ENCODE data around the gene TTC9B. TPM values are rescaled to one million over a fixed set of nuclear protein-coding genes. Genes with fewer than 3 reads are reported as not detected.
A peak's percentile ranks its signal among the peaks of the same experiment; 100 is the strongest.

Gene TTC9B
- total RNA-seq, 1 experiment from 2014 or later: 0.59 TPM

DNA sequence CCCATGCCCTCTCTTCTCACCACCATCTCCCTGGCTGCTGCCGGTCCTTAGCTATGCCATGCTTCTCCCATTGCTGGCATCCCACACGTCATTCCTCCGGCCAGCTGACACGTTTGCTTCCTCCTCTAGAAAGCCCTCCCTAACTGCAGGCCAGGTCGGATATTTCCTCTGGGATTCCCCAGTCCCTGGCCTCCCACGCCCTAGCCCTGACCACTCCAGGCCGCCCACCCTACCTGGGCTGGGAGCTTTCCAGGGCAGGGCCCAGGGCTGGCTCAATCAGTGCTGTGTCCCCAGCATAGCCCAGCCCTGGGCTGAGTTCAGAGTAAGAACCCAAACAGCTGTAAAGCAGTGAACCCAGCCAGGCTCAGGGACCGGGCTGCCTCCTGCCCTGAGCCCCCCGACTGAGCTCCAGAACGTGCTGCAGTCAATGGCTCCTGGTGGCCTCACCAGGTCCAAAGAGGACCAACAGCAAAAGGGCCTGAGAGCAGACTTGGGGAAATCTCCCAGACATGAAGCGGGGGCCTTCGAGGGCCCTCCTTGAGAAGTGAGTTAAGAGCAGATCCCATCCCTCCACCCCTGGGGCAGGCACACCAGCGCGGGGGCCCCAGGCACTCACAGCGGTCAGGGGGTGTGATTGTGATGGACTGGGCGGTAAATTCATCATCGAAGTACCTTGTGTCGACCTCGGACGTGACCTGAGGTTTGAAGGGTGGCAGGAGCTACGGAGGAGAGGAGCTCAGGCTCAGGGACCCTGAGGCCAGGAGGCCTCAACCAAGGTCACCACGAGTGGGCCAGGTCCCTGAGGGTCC lies 16.4 kb upstream of the TTC9B start:
- intact Hi-C loops (cut with micrococcal nuclease; ENCODE audit: unreplicated experiment): no loop called here
- BruUV-seq (replicated peaks): no TSS peak
- no peak overlapping the region for H3K4me3 ChIP-seq

DNA sequence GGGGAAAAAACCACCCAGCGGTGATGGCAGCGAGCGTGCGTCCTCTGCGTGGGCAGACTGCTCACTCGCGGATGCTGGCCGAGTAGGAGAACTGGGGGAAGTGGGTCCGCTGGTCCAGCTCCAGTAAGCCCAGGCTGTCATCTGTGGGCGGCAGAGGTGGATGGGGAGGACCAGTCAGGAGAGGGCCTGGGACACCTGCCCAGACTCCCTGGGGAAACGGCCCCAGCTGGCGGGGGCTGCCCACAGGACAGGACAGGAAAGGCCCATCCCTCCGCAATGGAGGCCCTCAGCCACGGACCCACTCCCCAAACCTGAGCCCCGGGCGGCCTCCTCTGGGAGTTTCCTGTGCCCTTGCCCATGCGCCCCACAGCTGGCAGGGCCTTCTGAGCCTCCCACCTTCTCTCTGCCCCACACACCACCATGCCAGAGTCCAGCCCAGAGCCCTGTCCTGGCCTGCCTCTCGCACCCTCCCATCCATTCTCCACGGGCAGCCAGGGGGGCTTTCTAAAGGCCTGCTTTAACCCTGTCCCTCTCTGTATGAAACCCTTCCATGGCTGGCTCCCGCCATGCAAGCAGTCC lies 15.7 kb upstream of the TTC9B start:
- Histone ChIP-seq H3K79me2 (ENCODE audit: low read depth) (no peaks in the 10 kb centered on the region), H3K27ac (no peak overlapping the region), H3K9me3 (ENCODE audit: insufficient read depth, low read depth) (no peaks in the 10 kb centered on the region), H3K4me3 (no peak overlapping the region), H3F3A (ENCODE audit: insufficient read depth, low read depth) (peaks cover 9% of the 10 kb centered on the region; the same call in 1 of the 2 replicates), H2AFZ (no peak overlapping the region), H3K36me3 (ENCODE audit: low read depth) (no peaks in the 10 kb centered on the region), H3K4me2 (no peak overlapping the region), H3K4me1 (replicated peaks; ENCODE audit: insufficient read depth) (no peaks in the 10 kb centered on the region), H3K27me3 (ENCODE audit: insufficient read depth, low read depth) (no peaks in the 10 kb centered on the region), H3K9me2 (ENCODE audit: insufficient read depth) (no peaks in the 10 kb centered on the region), H4K20me1 (ENCODE audit: insufficient read depth) (no peaks in the 10 kb centered on the region)
- ChIA-PET CTCF (no interaction called here), POLR2A (ENCODE audit: unreplicated experiment) (no interaction called here)
- BruUV-seq (replicated peaks): no TSS peak
- intact Hi-C loops (cut with micrococcal nuclease; ENCODE audit: unreplicated experiment): no loop called here
- DNase-seq: no peak
- TF ChIP-seq EZH2 (IDR thresholded peaks at IDR 0.05; ENCODE audit: low read depth): no peak

More for the DNA sequence above, 16.4 kb upstream of the TTC9B start:
- H3K36me3 ChIP-seq (ENCODE audit: low read depth): no peaks in the 10 kb centered on the region
- peaks cover 6% of the 10 kb centered on the region; the same call in 1 of the 2 replicates for H3F3A ChIP-seq (ENCODE audit: insufficient read depth, low read depth)
- H3K79me2 ChIP-seq (ENCODE audit: low read depth): no peaks in the 10 kb centered on the region
- DNase-seq: no peak
- H4K20me1 ChIP-seq (ENCODE audit: insufficient read depth): no peaks in the 10 kb centered on the region
- H3K9me2 ChIP-seq (ENCODE audit: insufficient read depth): no peaks in the 10 kb centered on the region
- no peak overlapping the region for H2AFZ ChIP-seq
- TF ChIP-seq EZH2 (IDR thresholded peaks at IDR 0.05; ENCODE audit: low read depth): no peak
- TF ChIP-seq, protein P1, sequence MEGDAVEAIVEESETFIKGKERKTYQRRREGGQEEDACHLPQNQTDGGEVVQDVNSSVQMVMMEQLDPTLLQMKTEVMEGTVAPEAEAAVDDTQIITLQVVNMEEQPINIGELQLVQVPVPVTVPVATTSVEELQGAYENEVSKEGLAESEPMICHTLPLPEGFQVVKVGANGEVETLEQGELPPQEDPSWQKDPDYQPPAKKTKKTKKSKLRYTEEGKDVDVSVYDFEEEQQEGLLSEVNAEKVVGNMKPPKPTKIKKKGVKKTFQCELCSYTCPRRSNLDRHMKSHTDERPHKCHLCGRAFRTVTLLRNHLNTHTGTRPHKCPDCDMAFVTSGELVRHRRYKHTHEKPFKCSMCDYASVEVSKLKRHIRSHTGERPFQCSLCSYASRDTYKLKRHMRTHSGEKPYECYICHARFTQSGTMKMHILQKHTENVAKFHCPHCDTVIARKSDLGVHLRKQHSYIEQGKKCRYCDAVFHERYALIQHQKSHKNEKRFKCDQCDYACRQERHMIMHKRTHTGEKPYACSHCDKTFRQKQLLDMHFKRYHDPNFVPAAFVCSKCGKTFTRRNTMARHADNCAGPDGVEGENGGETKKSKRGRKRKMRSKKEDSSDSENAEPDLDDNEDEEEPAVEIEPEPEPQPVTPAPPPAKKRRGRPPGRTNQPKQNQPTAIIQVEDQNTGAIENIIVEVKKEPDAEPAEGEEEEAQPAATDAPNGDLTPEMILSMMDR (conservative IDR thresholded peaks at IDR 0.05): no peak
- H3K4me2 ChIP-seq: no peak overlapping the region
- H3K27me3 ChIP-seq (ENCODE audit: insufficient read depth, low read depth): no peaks in the 10 kb centered on the region
- H3K9me3 ChIP-seq (ENCODE audit: insufficient read depth, low read depth): no peaks in the 10 kb centered on the region
- no peak overlapping the region for H3K27ac ChIP-seq
- no peaks in the 10 kb centered on the region for H3K4me1 ChIP-seq (replicated peaks; ENCODE audit: insufficient read depth)
- ChIA-PET CTCF (no interaction called here), POLR2A (ENCODE audit: unreplicated experiment) (interaction anchor here (0.6 kb wide), 1 partner anchor 514 kb away, joined by 4 read pairs; no protein-coding TSS in a partner anchor)

DNA sequence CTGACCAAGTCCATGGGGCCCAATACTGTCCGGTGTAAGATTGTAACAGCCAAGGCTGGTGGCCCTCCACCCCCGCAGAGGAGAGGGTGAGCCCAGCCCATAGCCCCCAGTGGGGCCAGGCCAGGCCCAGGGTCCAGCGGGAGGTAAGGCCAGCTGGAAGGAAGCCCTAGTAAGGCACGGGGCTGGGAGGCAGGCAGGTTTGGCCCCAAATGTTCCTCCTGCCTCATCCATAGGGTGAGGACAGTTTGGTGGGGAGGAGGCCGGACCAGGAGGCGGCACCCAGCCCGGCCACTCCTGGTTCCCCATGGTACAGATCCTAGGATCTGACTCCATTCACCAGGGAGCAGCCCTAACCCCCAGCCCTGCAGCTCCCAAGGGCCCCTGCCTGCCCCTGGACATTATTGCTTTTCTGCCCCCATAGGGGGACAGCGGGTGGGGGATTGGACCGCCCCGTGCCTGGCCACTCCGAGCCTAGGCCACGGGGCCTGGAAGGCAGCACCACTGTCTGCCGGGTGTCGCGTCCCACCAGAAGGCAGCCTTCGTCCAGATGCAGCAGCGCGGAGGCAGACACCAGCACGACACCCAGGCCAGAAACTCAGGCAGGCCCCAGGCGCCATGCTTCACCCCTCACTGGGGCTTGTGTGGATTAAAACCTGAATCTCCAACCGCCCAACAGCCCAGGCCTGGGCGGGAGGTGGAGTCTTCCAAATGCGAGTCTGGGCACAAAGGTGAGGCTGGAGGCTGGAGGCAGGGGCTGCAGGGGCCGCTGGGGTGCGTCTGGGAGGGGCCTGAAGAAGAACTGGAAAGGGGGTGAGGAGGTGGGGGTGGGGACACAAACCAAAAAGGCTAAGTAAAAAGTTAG lies 15.0 kb upstream of the TTC9B start:
- no peaks in the 10 kb centered on the region for H3K4me1 ChIP-seq (replicated peaks; ENCODE audit: insufficient read depth)
- peaks cover 11% of the 10 kb centered on the region; the same call in 1 of the 2 replicates for H3F3A ChIP-seq (ENCODE audit: insufficient read depth, low read depth)
- no peaks in the 10 kb centered on the region for H3K79me2 ChIP-seq (ENCODE audit: low read depth)
- DNase-seq: no peak
- no peak overlapping the region for H3K4me2 ChIP-seq
- no peaks in the 10 kb centered on the region for H3K36me3 ChIP-seq (ENCODE audit: low read depth)
- no peak overlapping the region for H3K4me3 ChIP-seq
- ChIA-PET CTCF (no interaction called here), POLR2A (ENCODE audit: unreplicated experiment) (no interaction called here)
- intact Hi-C loops (cut with micrococcal nuclease; ENCODE audit: unreplicated experiment): no loop called here
- TF ChIP-seq, protein P1 (conservative IDR thresholded peaks at IDR 0.05): no peak
- TF ChIP-seq EZH2 (IDR thresholded peaks at IDR 0.05; ENCODE audit: low read depth): no peak
- H3K27me3 ChIP-seq (ENCODE audit: insufficient read depth, low read depth): no peaks in the 10 kb centered on the region
- H3K9me2 ChIP-seq (ENCODE audit: insufficient read depth): no peaks in the 10 kb centered on the region
- no peaks in the 10 kb centered on the region for H3K9me3 ChIP-seq (ENCODE audit: insufficient read depth, low read depth)
- H2AFZ ChIP-seq: no peak overlapping the region
- BruUV-seq (replicated peaks): TSS peak; percentile 18
- H4K20me1 ChIP-seq (ENCODE audit: insufficient read depth): no peaks in the 10 kb centered on the region
- no peak overlapping the region for H3K27ac ChIP-seq
